T-helper 2 cell treated with Interferon-gamma antibody and Interleukin-4, amounts not matched to agents 5 μg/mL and 100 μg/mL, for 36 hours (primary cell): ENCODE data around the gene CAMTA1.

Experiments used
- DNase-seq: peaks from one replicate; pipeline ENCODE4 v3.0.0; 2021; ENCODE audit warnings: low spot score
- H3K27ac Mint-ChIP-seq: one replicate; pipeline ENCODE4 v1.8.0; 2021; ENCODE audit warnings: mild to moderate bottlenecking, mixed read lengths
- H3K27me3 Mint-ChIP-seq: one replicate; pipeline ENCODE4 v1.8.0; 2021; ENCODE audit warnings: low read depth, mixed read lengths
- H3K36me3 Mint-ChIP-seq: one replicate; pipeline ENCODE4 v1.8.0; 2021; ENCODE audit warnings: low read depth, mixed read lengths
- H3K4me1 Mint-ChIP-seq: one replicate; pipeline ENCODE4 v1.8.0; 2021; ENCODE audit warnings: low read depth, mixed read lengths
- H3K4me3 Mint-ChIP-seq: one replicate; pipeline ENCODE4 v1.8.0; 2022; ENCODE audit warnings: mild to moderate bottlenecking, moderate library complexity, mixed read lengths
- H3K9me3 Mint-ChIP-seq: one replicate; pipeline ENCODE4 v1.8.0; 2021; ENCODE audit warnings: mixed read lengths

CAMTA1 gene

GRCh38 chr1:7356079-7356478 is 570.8 kb downstream of the CAMTA1 start:
- H3K36me3 Mint-ChIP-seq, result no peaks in the 10 kb centered on the region
- H3K27ac Mint-ChIP-seq, result no peak overlapping the region
- H3K27me3 Mint-ChIP-seq, result no peaks in the 10 kb centered on the region
- H3K4me3 Mint-ChIP-seq, result no peak overlapping the region
- DNase-seq, result no peak
- no peaks in the 10 kb centered on the region for H3K4me1 Mint-ChIP-seq
- no peaks in the 10 kb centered on the region for H3K9me3 Mint-ChIP-seq

GRCh38 chr1:7358425-7358824 is 573.2 kb downstream of the CAMTA1 start:
- Mint-ChIP-seq H3K36me3 (no peaks in the 10 kb centered on the region), H3K27me3 (no peaks in the 10 kb centered on the region)

GRCh38 chr1:7360526-7360925 is 575.3 kb downstream of the CAMTA1 start:
- H3K27ac Mint-ChIP-seq, result no peak overlapping the region
- no peaks in the 10 kb centered on the region for H3K9me3 Mint-ChIP-seq
- no peaks in the 10 kb centered on the region for H3K36me3 Mint-ChIP-seq
- no peak overlapping the region for H3K4me3 Mint-ChIP-seq
- H3K27me3 Mint-ChIP-seq, result no peaks in the 10 kb centered on the region
- H3K4me1 Mint-ChIP-seq, result no peaks in the 10 kb centered on the region
- no peak for DNase-seq

More at GRCh38 chr1:7358425-7358824, 573.2 kb downstream of the CAMTA1 start:
- no peak for DNase-seq
- Mint-ChIP-seq H3K9me3 (no peaks in the 10 kb centered on the region), H3K4me1 (no peaks in the 10 kb centered on the region), H3K27ac (no peak overlapping the region), H3K4me3 (no peak overlapping the region)

- Mint-ChIP-seq H3K36me3 (no peaks in the 10 kb centered on the region), H3K27ac (no peak overlapping the region), H3K4me3 (no peak overlapping the region), H3K4me1 (no peaks in the 10 kb centered on the region), H3K9me3 (no peaks in the 10 kb centered on the region), H3K27me3 (no peaks in the 10 kb centered on the region)
- no peak for DNase-seq
These were observed 577.7 kb downstream of the CAMTA1 start for GRCh38 chr1:7362947-7363346.

- H3K36me3 Mint-ChIP-seq, result no peaks in the 10 kb centered on the region
- no peak for DNase-seq
- no peak overlapping the region for H3K27ac Mint-ChIP-seq
- no peaks in the 10 kb centered on the region for H3K9me3 Mint-ChIP-seq
- no peak overlapping the region for H3K4me3 Mint-ChIP-seq
- H3K27me3 Mint-ChIP-seq, result no peaks in the 10 kb centered on the region
- no peaks in the 10 kb centered on the region for H3K4me1 Mint-ChIP-seq
These were observed 578.2 kb downstream of the CAMTA1 start for GRCh38 chr1:7363450-7363849.

GRCh38 chr1:7365706-7366105 is 580.5 kb downstream of the CAMTA1 start:
- DNase-seq, result no peak
- H3K27me3 Mint-ChIP-seq, result no peaks in the 10 kb centered on the region
- no peak overlapping the region for H3K27ac Mint-ChIP-seq
- no peaks in the 10 kb centered on the region for H3K4me1 Mint-ChIP-seq
- no peak overlapping the region for H3K4me3 Mint-ChIP-seq
- no peaks in the 10 kb centered on the region for H3K9me3 Mint-ChIP-seq
- no peaks in the 10 kb centered on the region for H3K36me3 Mint-ChIP-seq

- no peaks in the 10 kb centered on the region for H3K36me3 Mint-ChIP-seq
- H3K4me3 Mint-ChIP-seq, result no peak overlapping the region
- no peaks in the 10 kb centered on the region for H3K9me3 Mint-ChIP-seq
- H3K27me3 Mint-ChIP-seq, result no peaks in the 10 kb centered on the region
- H3K4me1 Mint-ChIP-seq, result no peaks in the 10 kb centered on the region
- no peak for DNase-seq
- no peak overlapping the region for H3K27ac Mint-ChIP-seq
These were observed 581.2 kb downstream of the CAMTA1 start for GRCh38 chr1:7366286-7366954.

- Mint-ChIP-seq H3K36me3 (no peaks in the 10 kb centered on the region), H3K27me3 (no peaks in the 10 kb centered on the region), H3K9me3 (no peaks in the 10 kb centered on the region), H3K27ac (no peak overlapping the region), H3K4me1 (no peaks in the 10 kb centered on the region), H3K4me3 (no peak overlapping the region)
- DNase-seq, result no peak
These were observed 581.9 kb downstream of the CAMTA1 start for GRCh38 chr1:7366955-7367665.

GRCh38 chr1:7369866-7370265 is 584.6 kb downstream of the CAMTA1 start:
- no peaks in the 10 kb centered on the region for H3K36me3 Mint-ChIP-seq
- DNase-seq, result no peak
- H3K4me1 Mint-ChIP-seq, result no peaks in the 10 kb centered on the region
- no peak overlapping the region for H3K27ac Mint-ChIP-seq
- no peaks in the 10 kb centered on the region for H3K9me3 Mint-ChIP-seq
- no peaks in the 10 kb centered on the region for H3K27me3 Mint-ChIP-seq
- no peak overlapping the region for H3K4me3 Mint-ChIP-seq

- Mint-ChIP-seq H3K4me1 (no peaks in the 10 kb centered on the region), H3K4me3 (no peak overlapping the region), H3K36me3 (no peaks in the 10 kb centered on the region), H3K9me3 (no peaks in the 10 kb centered on the region), H3K27me3 (no peaks in the 10 kb centered on the region), H3K27ac (no peak overlapping the region)
- no peak for DNase-seq
These were observed 586.7 kb downstream of the CAMTA1 start for GRCh38 chr1:7371926-7372325.

- no peak overlapping the region for H3K27ac Mint-ChIP-seq
- DNase-seq, result no peak
- H3K27me3 Mint-ChIP-seq, result no peaks in the 10 kb centered on the region
- H3K36me3 Mint-ChIP-seq, result no peaks in the 10 kb centered on the region
- no peaks in the 10 kb centered on the region for H3K4me1 Mint-ChIP-seq
- no peak overlapping the region for H3K4me3 Mint-ChIP-seq
- H3K9me3 Mint-ChIP-seq, result no peaks in the 10 kb centered on the region
These were observed 587.3 kb downstream of the CAMTA1 start for GRCh38 chr1:7372477-7373120.

- no peaks in the 10 kb centered on the region for H3K4me1 Mint-ChIP-seq
- H3K4me3 Mint-ChIP-seq, result no peak overlapping the region
- H3K9me3 Mint-ChIP-seq, result no peaks in the 10 kb centered on the region
- no peak for DNase-seq
- H3K27me3 Mint-ChIP-seq, result no peaks in the 10 kb centered on the region
- H3K36me3 Mint-ChIP-seq, result no peaks in the 10 kb centered on the region
- no peak overlapping the region for H3K27ac Mint-ChIP-seq
These were observed 588.0 kb downstream of the CAMTA1 start for GRCh38 chr1:7373251-7373650.

GRCh38 chr1:7373876-7374562 is 588.8 kb downstream of the CAMTA1 start:
- Mint-ChIP-seq H3K27me3 (no peaks in the 10 kb centered on the region), H3K9me3 (no peaks in the 10 kb centered on the region), H3K4me3 (no peak overlapping the region), H3K27ac (no peak overlapping the region), H3K4me1 (no peaks in the 10 kb centered on the region), H3K36me3 (no peaks in the 10 kb centered on the region)
- no peak for DNase-seq

- Mint-ChIP-seq H3K27me3 (no peaks in the 10 kb centered on the region), H3K4me3 (no peak overlapping the region), H3K4me1 (no peaks in the 10 kb centered on the region), H3K27ac (no peak overlapping the region), H3K9me3 (no peaks in the 10 kb centered on the region), H3K36me3 (no peaks in the 10 kb centered on the region)
- no peak for DNase-seq
These were observed 589.4 kb downstream of the CAMTA1 start for GRCh38 chr1:7374563-7375160.
